ACHN (cell line): ENCODE data around the gene SVIL.
"Not testable (repeated sequence)": the region's sequence is repeated elsewhere in the genome, so short reads cannot be mapped to it uniquely, and the experiment has no call there.

Source experiments
- DNase-seq: peaks from one replicate; pipeline ENCODE4 v3.0.0-alpha.2; 2015
- in situ Hi-C: cut with HindIII; loops from 2 replicates; pipeline ENCODE4 v1.10.0; 2017; ENCODE audit warnings: low sequenced_read_pairs, low pct_ligation_motif_present, low pct_unique_long_range_greater_than_20kb

SVIL gene

DNA sequence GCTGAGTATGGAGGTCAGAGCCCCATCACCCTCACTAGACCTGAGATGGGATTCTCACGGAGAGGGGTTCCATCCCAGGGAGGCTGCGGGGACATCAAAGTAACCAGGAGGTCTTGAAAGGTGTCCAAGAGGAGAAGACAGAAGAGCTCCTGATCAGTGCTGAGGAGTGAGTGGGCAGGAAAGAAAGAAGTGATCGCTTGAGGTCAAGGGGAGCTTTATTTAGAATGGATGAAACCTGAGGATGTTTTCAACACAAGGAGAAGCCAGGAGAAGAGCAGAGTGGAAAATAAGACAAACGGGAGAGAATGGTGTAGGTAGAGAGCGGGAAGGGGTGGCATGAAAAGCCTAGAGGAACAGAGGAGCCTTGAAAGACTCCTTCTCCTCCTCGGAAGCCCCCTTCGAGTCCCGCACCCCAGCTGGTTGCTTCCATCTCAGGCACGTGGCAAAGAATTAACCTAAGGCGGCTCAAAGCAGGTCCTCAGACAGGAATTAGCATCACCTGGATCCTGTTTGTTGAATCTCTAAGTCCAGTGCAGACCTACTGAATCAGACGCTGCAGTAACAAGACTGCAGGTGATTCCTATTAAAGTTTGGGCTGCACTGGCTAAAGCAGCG is 5.8 kb downstream of the SVIL start:
- no peak for DNase-seq
- in situ Hi-C loops = no loop called here

GRCh38 chr10:29628311-29628710 is 6.5 kb downstream of the SVIL start:
- DNase-seq = no peak
- in situ Hi-C loops = no loop called here

DNA sequence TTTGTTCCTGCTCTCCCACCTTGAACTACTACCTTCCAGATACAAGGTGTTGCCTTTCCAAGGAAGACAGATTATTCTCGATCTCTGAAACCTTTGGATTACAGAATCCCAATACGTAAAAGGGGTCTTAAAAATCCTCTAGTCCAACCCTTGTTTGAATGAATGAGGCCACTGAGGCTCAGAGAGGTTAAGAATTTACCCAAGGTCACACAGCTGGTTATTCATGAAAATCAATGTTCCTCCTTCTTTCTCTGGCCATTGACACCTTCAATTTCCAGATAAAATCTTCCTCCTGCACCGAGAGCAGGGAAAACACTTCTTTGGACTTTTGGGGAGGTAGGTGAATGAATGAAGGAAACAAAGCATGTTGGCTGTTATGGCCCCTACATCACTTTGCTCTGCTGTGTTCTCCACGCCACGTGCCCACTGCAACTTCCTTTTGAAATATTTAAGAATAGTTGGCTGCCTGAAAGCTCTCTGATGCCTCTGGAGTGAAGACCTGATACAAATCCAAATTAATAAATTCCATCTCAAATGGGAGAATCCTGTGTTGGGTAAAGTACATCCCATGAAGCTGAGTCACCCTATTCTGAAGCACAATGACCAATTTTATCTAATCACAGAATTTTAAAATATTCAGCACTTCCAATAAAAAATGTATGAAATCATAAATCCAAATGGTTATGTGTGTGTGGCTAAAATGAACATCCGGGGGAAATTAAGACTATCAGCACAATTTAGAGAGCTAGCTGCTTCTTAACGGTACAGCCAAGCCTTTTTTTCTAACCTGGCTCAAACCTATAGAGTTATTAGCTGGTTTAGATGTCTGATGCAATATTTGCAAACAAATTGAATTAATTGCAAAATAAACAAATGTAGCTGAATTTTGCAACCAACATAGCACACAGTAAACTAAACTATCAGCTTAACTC is 7.3 kb downstream of the SVIL start:
- DNase-seq = no peak
- in situ Hi-C loops = no loop called here

DNA sequence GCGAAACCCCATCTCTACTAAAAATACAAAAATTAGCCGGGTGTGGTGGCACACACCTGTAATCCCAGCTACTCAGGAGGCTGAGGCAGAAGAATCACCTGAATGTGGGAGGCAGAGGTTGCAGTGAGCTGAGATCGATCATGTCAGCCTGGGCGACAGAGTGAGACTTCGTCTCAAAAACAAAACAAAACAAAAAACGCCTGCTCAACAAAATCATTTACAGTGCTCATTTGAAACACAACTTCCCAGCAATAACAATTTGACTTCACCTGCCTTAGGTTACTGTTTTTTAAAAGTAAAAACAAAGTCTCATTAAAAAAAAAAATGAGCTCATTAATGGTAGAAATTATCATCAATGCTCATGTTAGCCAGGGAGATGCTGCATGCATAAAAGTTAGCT is 10.4 kb downstream of the SVIL start:
- in situ Hi-C loops, DNase-seq: not testable (repeated sequence)

GRCh38 chr10:29623797-29624196 is 11.0 kb downstream of the SVIL start:
- DNase-seq = no peak
- in situ Hi-C loops = no loop called here

DNA sequence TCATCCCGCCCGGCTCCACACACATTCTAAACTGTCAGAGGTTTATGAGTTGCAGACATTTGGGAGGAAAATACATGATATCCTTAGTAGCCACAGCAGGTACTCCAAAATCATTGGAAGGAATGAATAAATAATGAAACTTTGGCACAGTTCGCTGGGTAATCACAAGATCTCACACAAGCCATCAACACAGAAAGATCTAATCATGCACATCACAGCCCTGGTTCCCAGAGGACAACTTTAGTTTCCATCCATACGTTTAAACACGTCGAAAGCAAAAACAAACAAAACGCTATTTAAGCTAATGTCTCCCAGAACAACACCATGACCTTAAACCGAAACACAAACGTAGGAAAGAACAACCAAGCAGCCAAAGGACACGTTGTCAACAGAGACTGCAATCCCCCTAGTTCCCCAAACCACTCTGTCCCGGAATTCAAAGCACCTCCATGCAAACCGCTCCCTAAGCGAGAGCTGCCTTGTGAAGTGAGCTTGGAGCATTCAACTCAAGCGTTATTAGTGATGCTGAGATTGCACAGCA is 12.3 kb downstream of the SVIL start:
- no peak for DNase-seq
- in situ Hi-C loops = no loop called here

DNA sequence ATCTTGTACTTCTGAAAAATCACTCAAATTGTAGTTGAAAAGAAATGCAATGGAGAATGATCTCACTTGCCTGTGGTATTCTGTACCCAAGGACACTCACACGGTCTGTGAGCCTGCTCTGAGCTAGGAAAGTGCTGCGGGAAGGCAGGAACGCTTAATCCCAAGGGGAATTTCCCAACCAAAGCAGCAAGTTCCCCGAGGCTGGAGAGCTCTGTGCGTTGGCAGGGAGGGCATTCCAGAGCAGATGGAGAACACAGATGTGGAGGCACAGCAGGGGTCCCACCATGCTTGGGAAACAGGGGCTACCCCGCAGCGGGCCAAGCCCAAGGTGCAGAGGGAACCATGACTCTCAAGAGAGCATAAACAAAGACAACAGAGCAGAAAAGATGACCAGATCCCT is 13.6 kb downstream of the SVIL start:
- in situ Hi-C loops = no loop called here
- DNase-seq = peak; percentile 25

GRCh38 chr10:29620112-29620690 is 14.6 kb downstream of the SVIL start:
- no peak for DNase-seq
- in situ Hi-C loops = no loop called here

DNA sequence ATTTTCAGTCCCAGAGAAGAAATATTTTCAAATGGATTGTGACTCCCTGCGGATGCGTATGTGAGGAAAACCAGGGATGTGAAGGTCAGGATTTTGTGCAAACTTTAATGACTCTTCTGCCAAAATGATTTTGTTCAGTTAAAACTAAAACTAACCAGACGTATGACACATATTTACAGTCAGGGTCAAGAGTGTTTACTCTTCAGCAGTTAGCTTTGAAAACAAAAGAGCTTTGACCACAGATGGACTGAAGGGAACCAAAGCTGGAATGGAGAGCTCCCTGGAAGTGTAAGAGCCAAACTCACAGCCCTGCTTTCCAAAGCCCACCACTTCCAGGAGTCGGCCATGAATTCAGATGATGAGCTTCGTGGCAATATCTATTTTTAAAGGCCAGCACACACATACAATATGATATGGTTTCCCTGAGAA is 15.5 kb downstream of the SVIL start:
- DNase-seq = peak; percentile 22
- in situ Hi-C loops = no loop called here

DNA sequence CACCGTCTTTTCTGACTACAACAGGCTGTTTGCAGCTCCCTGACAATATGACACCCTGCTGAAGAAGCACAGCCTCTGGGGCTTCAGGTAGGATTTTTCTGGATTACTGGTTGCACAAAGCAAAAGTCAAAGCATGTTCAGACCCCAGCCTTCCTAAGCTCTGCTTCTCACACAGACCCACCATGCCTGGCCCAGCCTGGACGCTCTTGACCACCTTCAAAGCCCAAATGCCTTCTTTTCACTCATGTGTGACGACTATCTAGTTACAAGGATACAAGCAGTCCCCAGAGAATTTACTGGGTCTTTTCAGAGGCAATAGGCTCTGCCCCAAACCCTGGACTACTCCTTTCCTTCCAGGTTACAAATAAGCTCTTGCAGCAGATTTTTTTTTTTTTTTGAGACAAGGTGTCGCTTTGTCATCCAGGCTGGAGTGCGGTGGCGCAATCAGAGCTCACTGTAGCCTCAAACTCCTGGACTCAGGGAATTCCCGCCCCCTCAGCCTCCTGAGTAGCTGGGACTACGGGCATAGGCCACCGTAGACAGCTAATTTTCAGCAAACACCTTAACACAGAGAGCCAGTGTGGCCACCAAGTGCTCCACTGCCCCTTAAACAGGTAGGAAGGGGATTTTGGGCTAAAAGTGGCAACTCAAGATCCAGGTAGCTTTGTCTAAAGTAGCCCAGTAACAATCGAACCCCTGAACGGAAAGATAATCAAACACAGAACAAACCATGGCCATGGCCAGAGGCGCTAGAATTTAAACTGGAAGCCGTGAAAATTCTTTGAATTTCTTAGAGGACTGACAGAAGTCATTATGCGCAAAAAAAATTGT is 16.2 kb downstream of the SVIL start:
- in situ Hi-C loops = no loop called here
- DNase-seq = peak; percentile 37

DNA sequence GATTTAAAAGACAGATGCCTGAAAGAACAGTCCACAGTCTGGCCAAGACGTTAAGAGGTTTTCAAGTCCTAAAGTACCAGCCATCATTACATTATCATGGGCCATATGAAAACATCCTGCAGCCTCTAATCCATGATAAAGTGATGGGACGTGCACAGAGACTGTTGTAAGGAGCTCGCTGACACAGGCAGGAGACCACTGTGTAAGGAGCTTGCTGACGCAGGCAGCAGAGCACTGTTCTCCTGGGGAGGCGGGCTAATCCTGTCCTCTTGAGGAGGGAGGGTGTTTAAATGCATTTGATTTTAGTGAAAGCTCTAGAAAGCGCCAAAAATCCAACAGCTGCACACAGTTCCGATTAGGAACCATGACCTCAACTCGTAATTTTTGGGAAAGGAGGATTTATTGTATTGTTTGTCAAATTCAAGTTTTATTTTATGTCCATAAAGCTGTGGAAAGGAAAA is 16.9 kb downstream of the SVIL start:
- DNase-seq = no peak
- in situ Hi-C loops = no loop called here

DNA sequence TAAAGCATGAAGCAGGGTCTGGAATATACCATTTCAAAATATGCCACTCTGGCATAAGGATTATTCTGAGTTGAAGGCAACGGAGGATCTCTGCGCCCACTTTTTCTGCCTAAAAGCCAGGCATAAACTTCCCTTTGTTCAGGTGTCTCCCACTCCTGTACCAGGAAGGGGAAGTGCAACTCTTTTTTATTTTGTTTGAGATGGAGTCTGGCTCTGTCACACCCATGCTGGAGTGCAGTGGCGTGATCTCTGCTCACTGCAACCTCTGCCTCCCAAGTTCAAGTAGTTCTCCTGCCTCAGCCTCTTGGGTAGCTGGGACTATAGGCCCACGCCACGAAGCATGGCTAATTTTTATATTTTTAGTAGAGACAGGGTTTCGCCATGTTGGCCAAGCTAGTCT is 18.2 kb downstream of the SVIL start:
- DNase-seq = no peak
- in situ Hi-C loops = no loop called here

GRCh38 chr10:29615195-29615594 is 19.6 kb downstream of the SVIL start:
- in situ Hi-C loops = no loop called here
- no peak for DNase-seq

DNA sequence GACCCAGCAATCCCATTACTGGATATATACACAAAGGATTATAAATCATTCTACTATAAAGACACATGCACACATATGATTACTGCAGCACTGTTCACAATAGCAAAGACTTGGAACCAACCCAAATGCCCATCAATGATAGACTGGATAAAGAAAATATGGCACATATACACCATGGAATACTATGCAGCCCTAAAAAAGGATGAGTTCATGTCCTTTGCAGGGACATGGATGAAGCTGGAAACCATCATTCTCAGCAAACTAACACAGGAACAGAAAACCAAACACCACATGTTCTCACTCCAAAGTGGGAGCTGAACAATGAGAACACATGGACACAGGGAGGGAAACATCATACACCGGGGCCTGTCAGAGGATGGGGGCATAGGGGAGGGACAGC is 20.5 kb downstream of the SVIL start:
- in situ Hi-C loops, DNase-seq: not testable (repeated sequence)

DNA sequence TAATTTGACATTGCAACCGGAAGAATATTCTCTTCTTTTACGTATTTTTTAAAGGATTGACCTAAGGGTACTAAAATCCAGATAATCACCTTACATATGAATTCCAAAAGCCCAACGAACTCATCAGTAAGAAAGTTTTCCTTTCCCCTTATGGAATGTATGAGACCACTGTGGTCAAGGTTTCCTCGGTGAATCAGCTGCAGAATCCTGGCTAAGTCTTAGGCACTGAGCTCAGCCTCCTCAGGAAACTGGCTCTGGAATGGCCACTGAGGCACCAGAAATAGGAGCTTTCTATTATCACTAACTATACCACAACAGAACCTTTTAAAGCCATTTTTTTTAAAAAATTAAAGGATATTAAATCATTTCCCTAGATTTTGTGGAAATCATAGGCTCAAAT is 21.0 kb downstream of the SVIL start:
- in situ Hi-C loops = no loop called here
- DNase-seq = no peak

DNA sequence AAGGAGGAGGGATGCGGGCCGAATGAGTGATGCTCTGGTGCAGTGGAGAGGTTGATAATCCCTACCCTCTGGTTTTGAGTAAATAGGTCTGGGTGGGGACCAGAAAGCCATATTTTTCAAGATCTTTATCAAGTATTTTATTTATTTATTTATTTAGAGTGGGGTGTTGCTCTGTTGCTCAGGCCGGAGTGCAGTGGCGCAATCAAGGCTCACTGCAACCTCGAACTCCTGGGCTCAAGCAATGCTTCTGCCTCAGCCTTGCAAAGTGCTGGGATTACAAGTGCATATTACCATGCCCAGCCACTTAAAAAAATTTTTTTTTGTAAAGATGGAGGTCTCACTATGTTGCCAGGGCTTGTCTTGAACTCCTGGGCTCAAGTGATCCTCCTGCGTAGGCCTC is 21.6 kb downstream of the SVIL start:
- in situ Hi-C loops = no loop called here
- no peak for DNase-seq

DNA sequence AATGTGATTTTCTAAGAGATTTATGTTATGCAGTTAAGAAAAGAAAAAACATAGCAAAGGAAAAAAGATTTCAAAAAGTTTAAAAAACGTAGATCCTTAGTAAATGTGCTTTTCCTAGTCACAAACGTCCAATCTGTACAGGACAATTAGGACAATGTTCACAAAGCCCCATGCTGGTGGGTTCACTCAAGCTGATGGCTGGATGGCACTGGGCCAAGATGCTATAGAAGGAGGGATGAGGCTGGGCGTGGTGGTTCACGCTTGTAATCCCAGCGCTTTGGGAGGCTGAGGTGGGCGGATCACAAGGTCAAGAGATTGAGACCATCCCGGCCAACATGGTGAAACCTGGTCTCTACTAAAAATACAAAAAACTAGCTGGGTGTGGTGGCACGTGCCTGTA is 22.1 kb downstream of the SVIL start:
- in situ Hi-C loops = no loop called here
- DNase-seq = no peak

DNA sequence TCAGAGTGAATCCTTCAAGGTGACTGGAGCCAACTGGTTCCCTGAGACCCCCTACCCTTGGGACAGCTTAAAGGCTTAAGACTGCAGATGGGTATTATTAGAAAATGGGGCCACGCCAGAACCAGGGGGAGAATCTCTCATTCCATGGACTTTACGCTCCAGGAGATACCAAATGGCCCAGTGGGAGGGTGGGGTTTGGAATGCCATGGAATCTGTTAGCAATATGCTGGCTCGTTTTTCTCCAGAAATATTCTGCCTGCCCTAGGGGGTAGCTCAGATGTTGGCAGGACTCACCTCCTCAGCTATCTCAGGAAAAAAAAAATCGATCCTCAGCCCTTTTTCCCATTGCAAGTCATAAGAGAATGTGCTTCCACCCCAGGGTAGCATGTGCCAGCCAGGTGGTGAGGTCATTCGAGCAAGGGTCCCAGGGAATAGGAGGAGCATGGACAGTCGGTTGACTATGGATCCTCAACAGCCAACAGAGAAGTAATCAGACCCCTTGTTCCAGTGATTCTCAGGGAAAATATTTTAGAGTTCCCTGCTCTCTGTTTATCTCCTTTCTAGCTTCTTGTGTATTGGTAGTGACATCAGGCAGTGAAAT is 22.9 kb downstream of the SVIL start:
- no peak for DNase-seq
- in situ Hi-C loops = no loop called here
